Amniotic stem cell (primary cell): Measurements from ENCODE around the gene MPST.
"Not testable (repeated sequence)": the region's sequence is repeated elsewhere in the genome, so short reads cannot be mapped to it uniquely, and the experiment has no call there.

Experiments used
- DNase-seq: peaks from one replicate; lab custom pipeline; 2025; lab: John Stamatoyannopoulos, UW

MPST gene

GRCh38 chr22:37019309-37020191 lies at the start of gene MPST, which contains the start of gene TST:
Gene MPST, plus strand, starts transcription at chr22:37019742. Its CDS starts 95 bp downstream, at chr22:37019837.
Gene TST, minus strand, starts transcription at chr22:37019447. Its CDS starts 715 bp downstream, at chr22:37018732.
- peak; percentile 54 for DNase-seq

- DNase-seq, result no peak
Observed at GRCh38 chr22:36971341-36972125, 48.0 kb upstream of the MPST start.

- no peak for DNase-seq
Observed at GRCh38 chr22:36976606-36977005, 42.9 kb upstream of the MPST start.

- DNase-seq, result peak; percentile 5
Observed at GRCh38 chr22:36977401-36977861, 42.1 kb upstream of the MPST start.

GRCh38 chr22:36977947-36978660 lies 41.4 kb upstream of the MPST start:
- peak; percentile 70 for DNase-seq

GRCh38 chr22:36979016-36979910 lies 40.3 kb upstream of the MPST start:
- no peak for DNase-seq

- no peak for DNase-seq
Observed at GRCh38 chr22:36981247-36981775, 38.2 kb upstream of the MPST start.

- no peak for DNase-seq
Observed at GRCh38 chr22:36982136-36982535, 37.4 kb upstream of the MPST start.

- DNase-seq, result no peak
Observed at GRCh38 chr22:36985211-36985889, 34.2 kb upstream of the MPST start.

GRCh38 chr22:36986242-36986821 lies 33.2 kb upstream of the MPST start:
- no peak for DNase-seq

GRCh38 chr22:36988075-36988832 lies 31.3 kb upstream of the MPST start:
- DNase-seq, result no peak

- DNase-seq, result not testable (repeated sequence)
Observed at GRCh38 chr22:36989012-36989411, 30.5 kb upstream of the MPST start.

GRCh38 chr22:36990457-36990856 lies 29.1 kb upstream of the MPST start:
- no peak for DNase-seq

- DNase-seq, result no peak
Observed at GRCh38 chr22:36991206-36991605, 28.3 kb upstream of the MPST start.

- DNase-seq, result no peak
Observed at GRCh38 chr22:36997746-36998145, 21.8 kb upstream of the MPST start.

- no peak for DNase-seq
Observed at GRCh38 chr22:36998620-36999351, 20.8 kb upstream of the MPST start.

GRCh38 chr22:36999463-36999862 lies 20.1 kb upstream of the MPST start:
- DNase-seq, result no peak
